ENCODE results near the gene RBMY1F.
"Not testable (repeated sequence)": the region's sequence is repeated elsewhere in the genome, so short reads cannot be mapped to it uniquely, and the experiment has no call there.

The RBMY1F gene

DNA sequence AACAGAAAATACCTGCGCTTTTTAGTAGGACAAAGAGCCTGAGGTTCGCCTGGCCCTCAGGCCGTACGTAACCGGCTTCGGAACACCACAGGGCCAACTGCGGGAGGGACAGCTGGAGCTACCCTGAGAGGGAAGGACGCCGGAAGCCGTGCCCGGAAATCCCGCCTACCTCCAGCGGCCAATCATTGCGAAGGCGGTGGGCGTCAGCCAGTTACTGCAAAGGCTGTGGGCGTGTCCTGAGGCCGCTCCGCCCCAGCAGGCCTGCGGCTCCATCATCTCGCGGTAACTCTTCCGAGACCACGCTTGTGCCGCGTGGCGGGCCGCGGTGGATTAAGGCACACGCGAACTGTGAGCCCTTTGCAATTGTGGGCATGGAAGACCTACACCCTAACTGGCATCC lies at the start of gene RBMY1F:
RBMY1F (minus strand) TSS at position 101 of the 400 bp plus-strand sequence. CDS start 1,954 bp downstream, outside the sequence.
- H3K27ac ChIP-seq, H4K20me1 ChIP-seq: not testable (repeated sequence)

DNA sequence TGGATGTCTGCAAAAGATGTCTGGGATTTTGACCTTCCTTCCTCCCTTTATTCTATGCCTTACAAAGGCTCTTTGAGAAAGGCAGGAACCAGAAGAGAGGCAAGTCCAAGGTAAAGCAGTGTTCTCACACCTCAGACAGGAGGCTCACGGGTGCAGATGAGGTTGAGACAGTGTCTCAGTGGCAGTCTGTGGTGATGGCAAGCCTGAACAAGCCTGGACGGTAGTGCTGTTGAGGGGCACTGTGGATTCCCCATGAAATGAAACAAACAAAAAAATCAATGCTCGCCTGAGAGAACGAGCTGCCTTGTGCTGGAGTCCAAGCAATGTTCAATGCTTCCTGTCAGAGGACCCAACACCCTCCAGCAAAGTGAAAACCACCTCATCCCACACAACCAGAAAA lies 31.6 kb downstream of the RBMY1F start:
- H3K4me2 ChIP-seq; H4K20me1 ChIP-seq; H3K36me3 ChIP-seq; H3K4me1 ChIP-seq; H3K27me3 ChIP-seq; H3K9me3 ChIP-seq (replicated peaks in 1 of 11); H3K27ac ChIP-seq; H3K9ac ChIP-seq; H3K4me3 ChIP-seq: not testable (repeated sequence)

More for the DNA sequence above, at the start of gene RBMY1F:
- H3K4me3 ChIP-seq; H3K9ac ChIP-seq; H3K4me1 ChIP-seq; H3K36me3 ChIP-seq; H3K4me2 ChIP-seq; H3K9me3 ChIP-seq (replicated peaks in 1 of 11); H3K27me3 ChIP-seq: not testable (repeated sequence)

DNA sequence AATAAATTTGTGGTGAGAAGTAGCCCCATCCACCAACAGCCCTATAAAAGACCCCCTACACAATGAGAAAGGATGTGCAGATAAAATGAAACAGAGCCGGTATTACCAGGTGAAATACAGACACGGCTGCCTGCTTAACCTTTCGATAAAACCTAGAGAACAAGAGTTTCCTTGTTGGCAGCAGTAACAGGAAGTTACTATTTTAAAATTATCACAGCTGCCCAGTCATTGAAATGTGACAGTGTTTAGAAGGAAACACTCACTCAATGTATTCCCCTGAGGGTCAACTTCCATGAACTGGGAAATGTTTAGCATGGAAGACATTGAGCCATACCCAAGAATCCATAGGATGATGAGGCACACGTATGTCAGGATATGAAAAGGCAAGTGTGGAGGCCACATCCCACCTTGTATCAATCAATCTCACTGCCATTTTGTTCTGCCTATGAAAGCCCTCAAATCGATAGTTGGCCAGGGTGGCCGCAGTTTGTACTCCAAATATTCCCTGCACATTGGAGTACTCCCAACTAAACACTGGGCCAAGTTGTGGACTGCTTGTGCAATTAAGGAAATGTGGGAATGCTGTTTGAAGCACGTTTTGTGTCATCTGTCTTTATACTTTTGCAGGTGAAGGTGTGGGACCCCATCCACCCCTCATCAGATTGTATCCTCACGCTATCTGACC lies 41.6 kb downstream of the RBMY1F start:
- H3K4me2 ChIP-seq; H3K27ac ChIP-seq; H3K9ac ChIP-seq; H4K20me1 ChIP-seq; H3K9me3 ChIP-seq (replicated peaks in 1 of 11); H3K4me3 ChIP-seq; H3K27me3 ChIP-seq; H3K36me3 ChIP-seq; H3K4me1 ChIP-seq: not testable (repeated sequence)

DNA sequence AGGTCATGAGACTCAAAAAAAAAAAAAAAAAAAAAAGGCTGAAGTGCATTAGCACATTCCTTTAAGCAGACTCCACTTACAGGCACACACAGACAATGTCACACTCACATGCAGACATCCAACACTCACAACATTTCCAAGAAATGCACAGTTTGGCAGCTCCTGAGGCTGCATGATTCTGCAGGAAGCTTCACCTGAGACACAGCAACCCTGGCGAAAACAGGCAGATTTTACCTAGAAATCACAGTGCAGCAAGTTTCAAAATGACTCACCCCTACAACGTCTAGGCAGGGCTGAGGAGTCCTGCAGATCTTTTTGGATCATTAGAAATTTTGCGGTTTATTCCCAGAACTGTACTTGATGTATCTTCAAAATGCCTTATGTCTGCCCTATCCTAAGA lies 48.0 kb downstream of the RBMY1F start:
- not testable (repeated sequence) for H3K4me3 ChIP-seq; H3K9ac ChIP-seq; H4K20me1 ChIP-seq; H3K36me3 ChIP-seq; H3K9me3 ChIP-seq (replicated peaks in 1 of 11); H3K27ac ChIP-seq; H3K4me2 ChIP-seq; H3K4me1 ChIP-seq; H3K27me3 ChIP-seq

DNA sequence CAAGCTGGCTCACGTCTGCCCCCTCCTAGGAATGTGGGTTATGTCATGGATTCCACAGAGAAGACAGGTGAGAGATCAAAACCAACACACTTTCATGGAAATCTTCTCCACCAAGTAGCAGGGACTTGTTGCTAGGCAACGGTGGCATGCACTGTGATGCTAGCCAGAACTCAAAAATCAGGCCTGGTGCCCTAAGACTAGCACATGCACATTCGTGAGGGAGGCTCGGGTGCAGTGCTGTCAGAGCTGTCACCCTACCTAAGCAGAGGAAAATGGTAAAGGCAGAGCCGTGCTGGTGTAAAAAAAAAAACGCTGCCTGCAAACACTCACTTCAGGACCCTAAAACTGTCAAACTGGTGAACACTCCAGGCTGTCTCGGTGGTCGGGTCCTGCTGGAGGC lies 52.2 kb downstream of the RBMY1F start:
- not testable (repeated sequence) for H3K9ac ChIP-seq; H3K9me3 ChIP-seq (replicated peaks in 1 of 11); H3K36me3 ChIP-seq; H3K4me1 ChIP-seq; H3K4me2 ChIP-seq; H3K27ac ChIP-seq; H4K20me1 ChIP-seq; H3K4me3 ChIP-seq; H3K27me3 ChIP-seq

All from BLaER1 treated with 17β-estradiol and CSF1 and Interleukin-3, amounts not matched to agents 10 nM and 100 nM (cell line).